SU-DHL-6 (cell line): ENCODE results near the gene ITPK1.

ENCODE experiments used
- H2AFZ ChIP-seq: fragments of 200-600 bp; sonication (generic); 2 replicates; pipeline ENCODE4 v1.6.1; 2014; ENCODE audit warnings: low read depth, mild to moderate bottlenecking, moderate library complexity, mixed read lengths, antibody characterized with exemption, low read length; ENCODE audit not compliant: severe bottlenecking
- H3F3A ChIP-seq: fragments of 200-600 bp; shearing (Covaris generic); 2 replicates; pipeline ENCODE4 v1.6.0; 2016; ENCODE audit warnings: antibody characterized with exemption, mild to moderate bottlenecking; ENCODE audit not compliant: insufficient read depth
- H3K27ac ChIP-seq: fragments of 200-600 bp; sonication (generic); 2 replicates; pipeline ENCODE4 v1.5.1; 2016; ENCODE audit warnings: low read depth, mild to moderate bottlenecking, low read length, moderate library complexity, mixed read lengths
- H3K27me3 ChIP-seq: fragments of 200-600 bp; sonication (generic), shearing (Covaris generic); 2 replicates; pipeline ENCODE4 v1.6.0; 2014; ENCODE audit warnings: mild to moderate bottlenecking, low read length
- H3K36me3 ChIP-seq: fragments of 200-600 bp; sonication (generic); 2 replicates; pipeline ENCODE4 v1.6.1; 2014; ENCODE audit warnings: mild to moderate bottlenecking, low read length, mixed read lengths
- H3K4me2 ChIP-seq: fragments of 300-600, 200-600 bp; shearing (Covaris generic), sonication (generic); 2 replicates; pipeline ENCODE4 v1.6.0; 2014; ENCODE audit warnings: low read length, low read depth, mild to moderate bottlenecking; ENCODE audit not compliant: poor library complexity, severe bottlenecking
- H3K4me3 ChIP-seq: fragments of 200-600 bp; sonication (generic); 2 replicates; pipeline ENCODE4 v1.5.1; 2014; ENCODE audit warnings: antibody characterized with exemption, low read length, mild to moderate bottlenecking, mixed read lengths; ENCODE audit not compliant: insufficient read depth, poor library complexity, severe bottlenecking
- H3K79me2 ChIP-seq: fragments of 200-600 bp; sonication (generic); 2 replicates; pipeline ENCODE4 v1.6.1; 2014; ENCODE audit warnings: mild to moderate bottlenecking, low read length, moderate library complexity; ENCODE audit not compliant: insufficient read depth
- H3K9ac ChIP-seq: fragments of 200-600 bp; sonication (generic); 2 replicates; pipeline ENCODE4 v1.7.0; 2014; ENCODE audit warnings: mild to moderate bottlenecking, low read length
- H3K9me2 ChIP-seq: fragments of 200-600 bp; sonication (generic); replicated peaks from 2 replicates; pipeline ENCODE4 v1.6.1; 2014; ENCODE audit warnings: low read length; ENCODE audit not compliant: insufficient read depth
- H3K9me3 ChIP-seq: fragments of 200-600 bp; sonication (generic); 2 replicates; pipeline ENCODE4 v1.6.1; 2014; ENCODE audit warnings: low read length, mixed read lengths; ENCODE audit not compliant: insufficient read depth
- H4K20me1 ChIP-seq: fragments of 200-600 bp; sonication (generic); 2 replicates; pipeline ENCODE4 v1.6.1; 2014; ENCODE audit warnings: low read depth, mild to moderate bottlenecking, antibody characterized with exemption, low read length, moderate library complexity, mixed read lengths
- CTCF ChIP-seq: fragments of 200-600 bp; sonication (generic); IDR thresholded peaks from one replicate; pipeline ENCODE4 v1.5.1; 2017; ENCODE audit warnings: antibody characterized with exemption, mild to moderate bottlenecking, low read length, moderate library complexity; ENCODE audit not compliant: insufficient read depth, poor library complexity, severe bottlenecking
- EZH2phosphoT487 ChIP-seq: fragments of 200-600 bp; sonication (generic), shearing (Covaris generic); conservative IDR thresholded peaks from 2 replicates; pipeline ENCODE4 v1.6.1; 2018; ENCODE audit warnings: mild to moderate bottlenecking, antibody characterized with exemption, low read length, moderate library complexity, mixed read lengths

ITPK1 gene

GRCh38 chr14:92943855-92944570, 171.7 kb downstream of the ITPK1 start:
- no peaks in the 10 kb centered on the region for H3K9me3 ChIP-seq
- H3F3A ChIP-seq, result no peaks in the 10 kb centered on the region
- no peaks in the 10 kb centered on the region for H4K20me1 ChIP-seq
- no peak overlapping the region for H3K27ac ChIP-seq
- H3K9me2 ChIP-seq, result no peaks in the 10 kb centered on the region
- no peaks in the 10 kb centered on the region for H3K79me2 ChIP-seq
- H3K27me3 ChIP-seq, result no peaks in the 10 kb centered on the region
- H3K4me3 ChIP-seq, result no peak overlapping the region
- H2AFZ ChIP-seq, result no peak overlapping the region
- TF ChIP-seq EZH2phosphoT487, result no peak
- TF ChIP-seq CTCF, result no peak
- no peak overlapping the region for H3K4me2 ChIP-seq
- H3K36me3 ChIP-seq, result no peaks in the 10 kb centered on the region
- no peak overlapping the region for H3K9ac ChIP-seq

GRCh38 chr14:92942976-92943710, 172.6 kb downstream of the ITPK1 start:
- no peak overlapping the region for H3K9ac ChIP-seq
- H4K20me1 ChIP-seq, result no peaks in the 10 kb centered on the region
- H3F3A ChIP-seq, result no peaks in the 10 kb centered on the region
- H3K79me2 ChIP-seq, result no peaks in the 10 kb centered on the region
- H3K27ac ChIP-seq, result no peak overlapping the region
- no peak overlapping the region for H3K4me2 ChIP-seq
- no peaks in the 10 kb centered on the region for H3K9me3 ChIP-seq
- H3K36me3 ChIP-seq, result no peaks in the 10 kb centered on the region
- no peaks in the 10 kb centered on the region for H3K9me2 ChIP-seq
- no peaks in the 10 kb centered on the region for H3K27me3 ChIP-seq
- H3K4me3 ChIP-seq, result no peak overlapping the region
- TF ChIP-seq CTCF, result no peak
- TF ChIP-seq EZH2phosphoT487, result no peak
- no peak overlapping the region for H2AFZ ChIP-seq

GRCh38 chr14:92942576-92942975, 173.1 kb downstream of the ITPK1 start:
- Histone ChIP-seq H3K4me3 (no peak overlapping the region), H3F3A (no peaks in the 10 kb centered on the region), H3K27me3 (no peaks in the 10 kb centered on the region), H3K79me2 (no peaks in the 10 kb centered on the region), H3K36me3 (no peaks in the 10 kb centered on the region), H3K9ac (no peak overlapping the region), H3K9me2 (no peaks in the 10 kb centered on the region), H4K20me1 (no peaks in the 10 kb centered on the region), H3K4me2 (no peak overlapping the region), H2AFZ (no peak overlapping the region), H3K27ac (no peak overlapping the region), H3K9me3 (no peaks in the 10 kb centered on the region)
- TF ChIP-seq CTCF (no peak), EZH2phosphoT487 (no peak)
